Panc1 (cell line): ENCODE data around the gene CPB1. TPM values are rescaled to one million over a fixed set of nuclear protein-coding genes. Genes with fewer than 3 reads are reported as not detected.

ENCODE experiments used
- ATAC-seq: fragments of 200-7000 bp; cut with Tn5 transposase; 2 replicates; pipeline ENCODE4 v1.9.1; 2020; ENCODE audit warnings: mild to moderate bottlenecking, moderate library complexity
- BruUV-seq: library from RNA; stranded (reverse); fragments of 400-500 nt; replicated peaks from 2 replicates; lab custom pipeline; 2021; lab: Mats Ljungman, UMichigan
- CTCF ChIA-PET: fragments of 300-600 bp; sonication (Branson Sonifier 250); formaldehyde crosslinking; loops from one replicate; lab custom pipeline; 2022; ENCODE audit warnings: antibody characterized with exemption; lab: Charles Lee
- POLR2A ChIA-PET: fragments of 300-600 bp; sonication (Branson Sonifier 250); formaldehyde crosslinking; loops from one replicate; lab custom pipeline; 2022; ENCODE audit warnings: antibody characterized with exemption; lab: Charles Lee
- DNase-seq: peaks from one replicate; pipeline ENCODE4 v3.0.0-alpha.2; 2010; ENCODE audit warnings: low read depth, low spot score
- H3K27ac ChIP-seq: 2 replicates; pipeline ENCODE4 v1.5.1; 2011; ENCODE audit warnings: mild to moderate bottlenecking, low read length, inconsistent platforms
- H3K27me3 ChIP-seq: fragments of 200-500 bp; sonication (Bioruptor generic); 2 replicates; pipeline ENCODE4 v1.6.0; 2014; ENCODE audit warnings: low read length, inconsistent platforms; ENCODE audit not compliant: control insufficient read depth, insufficient read depth
- H3K36me3 ChIP-seq: fragments of 200-500 bp; sonication (Bioruptor generic); 2 replicates; pipeline ENCODE4 v1.5.1; 2014; ENCODE audit warnings: inconsistent platforms, mild to moderate bottlenecking, low read length, moderate library complexity; ENCODE audit not compliant: control insufficient read depth, insufficient read depth
- H3K4me1 ChIP-seq: 2 replicates; pipeline ENCODE4 v1.5.1; 2011; ENCODE audit warnings: inconsistent platforms, mild to moderate bottlenecking, low read length, moderate library complexity; ENCODE audit not compliant: control insufficient read depth, insufficient read depth
- H3K4me3 ChIP-seq, 2 experiments: 2 replicates each; pipeline ENCODE4 v1.5.1; 2011 to 2012; ENCODE audit warnings: low read depth in 2 of 2, low read length in 2 of 2, mild to moderate bottlenecking in 2 of 2, inconsistent platforms in 1 of 2, moderate library complexity in 1 of 2
- H3K9me3 ChIP-seq: fragments of 200-500 bp; sonication (Bioruptor generic); 2 replicates; pipeline ENCODE4 v1.5.1; 2014; ENCODE audit warnings: low read depth, mild to moderate bottlenecking, inconsistent platforms, low read length, moderate library complexity; ENCODE audit not compliant: control insufficient read depth, insufficient read depth
- POLR2AphosphoS5 ChIP-seq: IDR thresholded peaks from 2 replicates; pipeline ENCODE4 v1.6.1; 2012; ENCODE audit warnings: mild to moderate bottlenecking, low read depth, low read length, moderate library complexity
- REST ChIP-seq, 2 experiments: IDR thresholded peaks; 2 replicates each; pipeline ENCODE4 v1.6.1; 2011 to 2012; ENCODE audit warnings: low read depth in 2 of 2, control low read depth in 1 of 2, low read length in 1 of 2, mild to moderate bottlenecking in 1 of 2, moderate library complexity in 1 of 2; ENCODE audit not compliant: insufficient read depth in 1 of 2
- SIN3A ChIP-seq: IDR thresholded peaks from 2 replicates; pipeline ENCODE4 v1.6.1; 2012; ENCODE audit warnings: low read depth, mild to moderate bottlenecking, low read length, moderate library complexity, borderline replicate concordance; ENCODE audit not compliant: insufficient read depth
- TCF7L2 ChIP-seq: IDR thresholded peaks from 2 replicates; pipeline ENCODE4 v1.6.1; 2011; ENCODE audit warnings: mild to moderate bottlenecking, low read depth, low read length, inconsistent platforms
- in situ Hi-C: cut with HindIII; loops from 2 replicates; pipeline ENCODE4 v1.10.0; 2016; ENCODE audit warnings: low sequenced_read_pairs, low pct_unique_long_range_greater_than_20kb
- intact Hi-C: fragments of 100-400 bp; cut with micrococcal nuclease; formaldehyde crosslinking; loops from one replicate; pipeline ENCODE4 v1.10.0; 2022; ENCODE audit not compliant: unreplicated experiment
- total RNA-seq: library from RNA; stranded (reverse); gene quantifications from one replicate; pipeline ENCODE4 v1.2.1, GENCODE V29; 2021; ENCODE audit not compliant: unreplicated experiment
- TF ChIP-seq, protein P1 (sequence below): fragments of 450-650 bp; IDR thresholded peaks from 2 replicates; pipeline ENCODE4 v1.5.1; 2017; ENCODE audit warnings: mild to moderate bottlenecking

Gene CPB1
- total RNA-seq, 1 experiment from 2014 or later, result 4.4 TPM

DNA sequence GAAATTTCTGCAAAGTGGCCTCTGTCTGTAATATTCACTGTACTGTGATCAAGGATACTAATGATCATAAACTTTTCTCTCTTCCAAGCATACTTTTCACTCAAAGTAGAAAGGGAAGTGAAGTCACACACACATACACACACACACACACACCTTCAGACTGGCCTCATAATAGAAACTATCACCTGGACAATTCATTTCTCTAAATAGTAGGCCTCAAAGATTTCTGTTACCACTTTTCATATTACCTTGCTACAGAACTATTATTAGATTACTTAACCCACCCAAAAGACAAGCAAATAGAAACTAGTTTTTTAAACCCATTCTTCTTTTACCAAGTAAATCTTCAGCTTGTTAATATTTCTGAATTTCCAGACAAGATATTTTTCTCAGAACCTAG is 12.2 kb downstream of the CPB1 start:
- no peak overlapping the region for H3K27ac ChIP-seq
- H3K9me3 ChIP-seq, result no peaks in the 10 kb centered on the region
- no peak overlapping the region for H3K4me3 ChIP-seq
- CTCF ChIA-PET, result no interaction called here
- intact Hi-C loops (no loop called here), in situ Hi-C loops (no loop called here)
- no peaks in the 10 kb centered on the region for H3K36me3 ChIP-seq
- no peaks in the 10 kb centered on the region for H3K4me1 ChIP-seq
- peaks cover 19% of the 10 kb centered on the region; the same call in 1 of the 2 replicates for H3K27me3 ChIP-seq
- TF ChIP-seq, protein P1, sequence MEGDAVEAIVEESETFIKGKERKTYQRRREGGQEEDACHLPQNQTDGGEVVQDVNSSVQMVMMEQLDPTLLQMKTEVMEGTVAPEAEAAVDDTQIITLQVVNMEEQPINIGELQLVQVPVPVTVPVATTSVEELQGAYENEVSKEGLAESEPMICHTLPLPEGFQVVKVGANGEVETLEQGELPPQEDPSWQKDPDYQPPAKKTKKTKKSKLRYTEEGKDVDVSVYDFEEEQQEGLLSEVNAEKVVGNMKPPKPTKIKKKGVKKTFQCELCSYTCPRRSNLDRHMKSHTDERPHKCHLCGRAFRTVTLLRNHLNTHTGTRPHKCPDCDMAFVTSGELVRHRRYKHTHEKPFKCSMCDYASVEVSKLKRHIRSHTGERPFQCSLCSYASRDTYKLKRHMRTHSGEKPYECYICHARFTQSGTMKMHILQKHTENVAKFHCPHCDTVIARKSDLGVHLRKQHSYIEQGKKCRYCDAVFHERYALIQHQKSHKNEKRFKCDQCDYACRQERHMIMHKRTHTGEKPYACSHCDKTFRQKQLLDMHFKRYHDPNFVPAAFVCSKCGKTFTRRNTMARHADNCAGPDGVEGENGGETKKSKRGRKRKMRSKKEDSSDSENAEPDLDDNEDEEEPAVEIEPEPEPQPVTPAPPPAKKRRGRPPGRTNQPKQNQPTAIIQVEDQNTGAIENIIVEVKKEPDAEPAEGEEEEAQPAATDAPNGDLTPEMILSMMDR, result no peak
- no peak for TF ChIP-seq TCF7L2
- TF ChIP-seq REST (IDR thresholded peaks at IDR 0.05; ENCODE audit: insufficient read depth in 1 of 2, low read depth in 2 of 2, low read length in 1 of 2), result no peak
- no peak for TF ChIP-seq POLR2AphosphoS5
- TF ChIP-seq SIN3A, result no peak
- no TSS peak for BruUV-seq
- no peak for ATAC-seq
- POLR2A ChIA-PET, result no interaction called here
- no peak for DNase-seq

- intact Hi-C loops (no loop called here), in situ Hi-C loops (no loop called here)
- ATAC-seq, result no peak
- Histone ChIP-seq H3K4me3 (no peak overlapping the region), H3K36me3 (no peaks in the 10 kb centered on the region), H3K4me1 (no peaks in the 10 kb centered on the region), H3K27me3 (peaks cover 18% of the 10 kb centered on the region), H3K9me3 (no peaks in the 10 kb centered on the region), H3K27ac (no peak overlapping the region)
- TF ChIP-seq, protein P1, result no peak
- TF ChIP-seq POLR2AphosphoS5, result no peak
- ChIA-PET CTCF (no interaction called here), POLR2A (no interaction called here)
- no TSS peak for BruUV-seq
- no peak for DNase-seq
Measured at GRCh38 chr3:148840451-148840850, 12.8 kb downstream of the CPB1 start.
